ENCODE measurements around the gene CD8B2.

DNA sequence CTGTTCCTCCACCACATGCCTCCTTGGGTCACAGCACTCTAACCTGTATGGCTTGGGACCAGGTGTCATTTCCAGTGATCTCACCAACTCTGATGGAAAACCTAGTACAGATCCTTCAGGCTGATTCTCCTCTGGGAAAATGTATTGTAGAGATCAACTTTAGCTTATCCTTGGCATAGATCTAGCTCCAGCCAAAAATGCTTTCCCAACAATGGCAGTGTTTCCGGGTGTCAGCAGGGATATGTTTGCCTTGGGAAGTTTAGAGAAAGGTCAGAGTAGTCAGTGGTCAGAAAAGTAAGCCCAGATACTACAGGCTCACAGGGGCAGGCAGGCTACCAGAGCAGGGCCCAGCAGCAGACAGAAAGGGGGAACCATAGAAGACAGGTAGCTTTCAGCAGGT is 73.6 kb downstream of the CD8B2 start:
- TF ChIP-seq, protein P1, sequence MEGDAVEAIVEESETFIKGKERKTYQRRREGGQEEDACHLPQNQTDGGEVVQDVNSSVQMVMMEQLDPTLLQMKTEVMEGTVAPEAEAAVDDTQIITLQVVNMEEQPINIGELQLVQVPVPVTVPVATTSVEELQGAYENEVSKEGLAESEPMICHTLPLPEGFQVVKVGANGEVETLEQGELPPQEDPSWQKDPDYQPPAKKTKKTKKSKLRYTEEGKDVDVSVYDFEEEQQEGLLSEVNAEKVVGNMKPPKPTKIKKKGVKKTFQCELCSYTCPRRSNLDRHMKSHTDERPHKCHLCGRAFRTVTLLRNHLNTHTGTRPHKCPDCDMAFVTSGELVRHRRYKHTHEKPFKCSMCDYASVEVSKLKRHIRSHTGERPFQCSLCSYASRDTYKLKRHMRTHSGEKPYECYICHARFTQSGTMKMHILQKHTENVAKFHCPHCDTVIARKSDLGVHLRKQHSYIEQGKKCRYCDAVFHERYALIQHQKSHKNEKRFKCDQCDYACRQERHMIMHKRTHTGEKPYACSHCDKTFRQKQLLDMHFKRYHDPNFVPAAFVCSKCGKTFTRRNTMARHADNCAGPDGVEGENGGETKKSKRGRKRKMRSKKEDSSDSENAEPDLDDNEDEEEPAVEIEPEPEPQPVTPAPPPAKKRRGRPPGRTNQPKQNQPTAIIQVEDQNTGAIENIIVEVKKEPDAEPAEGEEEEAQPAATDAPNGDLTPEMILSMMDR (tag by site-specific recombination; IDR thresholded peaks at IDR 0.05), result no peak
- TF ChIP-seq, protein P2, sequence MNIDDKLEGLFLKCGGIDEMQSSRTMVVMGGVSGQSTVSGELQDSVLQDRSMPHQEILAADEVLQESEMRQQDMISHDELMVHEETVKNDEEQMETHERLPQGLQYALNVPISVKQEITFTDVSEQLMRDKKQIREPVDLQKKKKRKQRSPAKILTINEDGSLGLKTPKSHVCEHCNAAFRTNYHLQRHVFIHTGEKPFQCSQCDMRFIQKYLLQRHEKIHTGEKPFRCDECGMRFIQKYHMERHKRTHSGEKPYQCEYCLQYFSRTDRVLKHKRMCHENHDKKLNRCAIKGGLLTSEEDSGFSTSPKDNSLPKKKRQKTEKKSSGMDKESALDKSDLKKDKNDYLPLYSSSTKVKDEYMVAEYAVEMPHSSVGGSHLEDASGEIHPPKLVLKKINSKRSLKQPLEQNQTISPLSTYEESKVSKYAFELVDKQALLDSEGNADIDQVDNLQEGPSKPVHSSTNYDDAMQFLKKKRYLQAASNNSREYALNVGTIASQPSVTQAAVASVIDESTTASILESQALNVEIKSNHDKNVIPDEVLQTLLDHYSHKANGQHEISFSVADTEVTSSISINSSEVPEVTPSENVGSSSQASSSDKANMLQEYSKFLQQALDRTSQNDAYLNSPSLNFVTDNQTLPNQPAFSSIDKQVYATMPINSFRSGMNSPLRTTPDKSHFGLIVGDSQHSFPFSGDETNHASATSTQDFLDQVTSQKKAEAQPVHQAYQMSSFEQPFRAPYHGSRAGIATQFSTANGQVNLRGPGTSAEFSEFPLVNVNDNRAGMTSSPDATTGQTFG (tag by site-specific recombination; IDR thresholded peaks at IDR 0.05; ENCODE audit: borderline replicate concordance), result no peak
- TF ChIP-seq ZNF473 (tag by site-specific recombination; IDR thresholded peaks at IDR 0.05) (no peak), ZNF114 (tag by site-specific recombination; IDR thresholded peaks at IDR 0.05) (no peak), TCF7L2 (IDR thresholded peaks at IDR 0.05; ENCODE audit: borderline replicate concordance, low read depth, low read length) (no peak), ZNF16 (tag by site-specific recombination; IDR thresholded peaks at IDR 0.05; ENCODE audit: low read depth) (no peak), ZNF121 (tag by site-specific recombination; IDR thresholded peaks at IDR 0.05) (no peak), ZNF10 (tag by site-specific recombination; IDR thresholded peaks at IDR 0.05) (no peak), ZNF138 (tag by site-specific recombination; IDR thresholded peaks at IDR 0.05; ENCODE audit: borderline replicate concordance) (no peak), KLF1 (tag by site-specific recombination; IDR thresholded peaks at IDR 0.05) (no peak), ZNF501 (tag by site-specific recombination; IDR thresholded peaks at IDR 0.05) (no peak), ZNF248 (tag by site-specific recombination; IDR thresholded peaks at IDR 0.05) (no peak)
